IPS DF 6.9 (cell line): Measurements from ENCODE around the gene MYH2.

ENCODE experiments used
- DNase-seq: peaks from one replicate; pipeline ENCODE4 v3.0.0-alpha.2; 2013; ENCODE audit warnings: low read depth, low spot score
- H3K27ac ChIP-seq: one replicate; pipeline ENCODE4 v1.5.1; 2013; ENCODE audit warnings: low read length, control low read depth
- H3K27me3 ChIP-seq: 2 replicates; pipeline ENCODE4 v1.6.1; 2013; ENCODE audit warnings: mild to moderate bottlenecking, low read length; ENCODE audit not compliant: control insufficient read depth, insufficient read depth
- H3K36me3 ChIP-seq: 2 replicates; pipeline ENCODE4 v1.6.1; 2013; ENCODE audit warnings: low read length; ENCODE audit not compliant: control insufficient read depth, insufficient read depth
- H3K4me1 ChIP-seq: 2 replicates; pipeline ENCODE4 v1.6.1; 2013; ENCODE audit warnings: low read length; ENCODE audit not compliant: control insufficient read depth, insufficient read depth
- H3K4me3 ChIP-seq: 2 replicates; pipeline ENCODE4 v1.5.1; 2013; ENCODE audit warnings: mild to moderate bottlenecking, low read length
- H3K9me3 ChIP-seq: 2 replicates; pipeline ENCODE4 v1.6.1; 2013; ENCODE audit warnings: low read length, inconsistent platforms; ENCODE audit not compliant: control insufficient read depth, insufficient read depth
- WGBS: extraction: QIAGEN DNeasy Blood & Tissue Kit; methylation state at CpG from one replicate; pipeline ENCODE4 v1.1.7; 2013; ENCODE audit warnings: mixed read lengths, missing lambda C conversion rate; ENCODE audit not compliant: insufficient read length, insufficient coverage; 5-methylcytosine and 5-hydroxymethylcytosine counted together

MYH2 gene

DNA sequence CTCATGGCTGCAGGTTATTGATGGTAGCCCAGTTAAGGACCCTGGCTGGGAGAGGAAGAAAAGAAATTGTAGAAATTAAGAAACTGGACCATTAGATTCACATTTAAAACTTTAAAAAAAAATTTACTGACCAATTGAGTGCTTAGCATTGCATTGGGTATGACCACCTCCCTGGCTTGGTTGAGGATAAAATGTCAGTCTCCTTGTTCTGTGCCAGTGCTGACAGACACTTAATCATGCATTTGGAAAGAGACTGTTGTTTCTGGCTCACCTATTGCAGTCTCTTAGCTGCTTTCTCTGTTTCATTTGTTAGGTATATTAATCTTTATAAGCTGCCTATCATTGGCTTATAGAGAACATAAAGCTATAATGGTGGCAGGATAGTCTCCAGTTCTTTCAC lies 32.8 kb downstream of the MYH2 start:
- no peak for DNase-seq
- H3K27me3 ChIP-seq, result no peaks in the 10 kb centered on the region
- H3K4me3 ChIP-seq, result no peak overlapping the region
- H3K9me3 ChIP-seq, result no peaks in the 10 kb centered on the region
- H3K4me1 ChIP-seq, result no peaks in the 10 kb centered on the region
- H3K27ac ChIP-seq, result no peak overlapping the region
- no peaks in the 10 kb centered on the region for H3K36me3 ChIP-seq

DNA sequence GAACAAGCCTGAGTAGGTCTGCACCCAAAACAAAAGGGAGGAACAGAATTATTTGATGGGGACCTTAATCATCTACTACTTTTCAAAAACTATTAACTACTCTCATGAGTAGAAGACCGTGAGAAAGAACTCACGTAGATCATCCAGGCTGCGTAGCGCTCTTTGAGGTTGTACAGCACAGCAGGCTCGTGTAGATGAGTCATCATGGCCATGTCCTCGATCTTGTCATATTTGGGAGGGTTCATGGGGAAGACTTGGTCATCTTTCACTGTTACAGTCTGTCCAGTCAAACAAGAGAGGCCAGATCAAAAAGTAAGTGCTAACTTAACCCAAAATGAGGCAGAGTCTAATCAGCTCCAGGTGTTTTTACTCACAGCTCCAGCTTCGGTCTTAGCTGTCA lies 33.4 kb downstream of the MYH2 start:
- WGBS, result no CpG with 5 or more reads among the region's 7 CpGs
- H3K9me3 ChIP-seq, result no peaks in the 10 kb centered on the region
- no peak overlapping the region for H3K27ac ChIP-seq
- no peak for DNase-seq
- no peaks in the 10 kb centered on the region for H3K36me3 ChIP-seq
- no peak overlapping the region for H3K4me3 ChIP-seq
- no peaks in the 10 kb centered on the region for H3K27me3 ChIP-seq
- no peaks in the 10 kb centered on the region for H3K4me1 ChIP-seq

DNA sequence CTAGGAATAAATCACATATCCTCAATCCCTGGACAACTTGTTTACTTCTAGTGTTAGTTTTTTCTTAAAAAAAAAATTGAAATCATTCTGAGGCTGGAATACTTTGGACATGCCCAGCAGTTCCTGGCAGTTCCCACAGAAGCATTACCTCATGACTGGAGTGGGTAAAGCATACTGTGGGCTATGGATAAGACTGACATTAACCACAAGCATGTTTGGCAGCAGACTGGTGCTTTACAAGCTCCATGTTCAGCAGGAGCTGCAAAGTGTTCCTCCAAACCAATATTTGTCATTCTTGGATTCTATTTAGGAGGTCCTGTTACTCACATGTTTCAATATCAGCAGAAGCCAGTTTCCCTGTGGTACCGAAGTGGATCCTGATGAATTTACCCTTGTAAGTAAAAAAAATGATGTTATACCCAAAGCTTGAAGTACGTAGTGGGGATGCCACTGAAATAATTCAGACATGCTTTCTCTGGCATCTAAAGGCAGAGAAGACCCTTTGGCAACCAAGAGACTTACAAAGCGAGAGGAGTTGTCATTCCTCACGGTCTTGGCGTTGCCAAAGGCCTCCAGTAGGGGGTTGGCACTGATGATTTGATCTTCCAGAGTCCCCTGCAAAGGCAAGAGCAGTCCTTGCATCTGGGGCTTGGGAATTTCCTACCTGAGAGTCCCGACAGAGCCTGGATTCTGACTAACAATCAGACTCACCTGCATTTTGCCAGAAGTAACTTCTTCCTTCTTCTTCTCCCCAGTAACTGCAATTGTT lies 36.0 kb downstream of the MYH2 start:
- Histone ChIP-seq H3K4me3 (no peak overlapping the region), H3K4me1 (no peaks in the 10 kb centered on the region), H3K27me3 (no peaks in the 10 kb centered on the region), H3K27ac (no peak overlapping the region), H3K9me3 (no peaks in the 10 kb centered on the region), H3K36me3 (no peaks in the 10 kb centered on the region)
- DNase-seq, result no peak
- whole genome bisulfite sequencing, result no CpG with 5 or more reads among the region's 6 CpGs

- no CpG with 5 or more reads among the region's 2 CpGs for WGBS
- Histone ChIP-seq H3K27ac (no peak overlapping the region), H3K27me3 (no peaks in the 10 kb centered on the region)
Observed at GRCh38 chr17:10512856-10513255, 36.6 kb downstream of the MYH2 start.

DNA sequence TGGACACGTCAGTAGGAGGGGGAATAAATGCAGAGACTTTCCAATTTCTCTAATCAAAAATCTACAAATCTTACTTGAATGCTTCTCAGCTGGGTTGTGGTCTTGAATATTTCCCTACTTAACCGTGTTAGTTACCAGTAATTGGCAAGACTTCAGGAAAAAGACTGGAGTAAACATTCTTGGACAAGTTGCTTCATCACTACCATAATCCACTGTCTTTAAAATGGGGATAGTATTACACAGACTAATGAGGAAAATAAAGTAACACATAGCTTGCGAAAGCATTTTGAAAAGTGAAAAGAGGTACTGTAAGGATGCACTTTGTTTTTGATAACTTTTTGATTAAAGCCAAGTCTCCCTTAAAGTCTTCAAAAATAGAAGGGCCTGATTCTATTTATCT lies 49.5 kb downstream of the MYH2 start:
- no CpG with 5 or more reads among the region's 3 CpGs for WGBS
- Histone ChIP-seq H3K36me3 (no peaks in the 10 kb centered on the region), H3K27ac (no peak overlapping the region), H3K9me3 (no peaks in the 10 kb centered on the region), H3K27me3 (no peaks in the 10 kb centered on the region), H3K4me1 (no peaks in the 10 kb centered on the region), H3K4me3 (no peak overlapping the region)
- DNase-seq, result no peak

More at GRCh38 chr17:10512856-10513255, 36.6 kb downstream of the MYH2 start:
- Histone ChIP-seq H3K4me1 (no peaks in the 10 kb centered on the region), H3K36me3 (no peaks in the 10 kb centered on the region), H3K4me3 (no peak overlapping the region), H3K9me3 (no peaks in the 10 kb centered on the region)
- DNase-seq, result no peak

GRCh38 chr17:10492004-10492403 lies 57.5 kb downstream of the MYH2 start:
- Histone ChIP-seq H3K27me3 (no peaks in the 10 kb centered on the region), H3K4me1 (no peaks in the 10 kb centered on the region), H3K4me3 (no peak overlapping the region), H3K27ac (no peak overlapping the region), H3K9me3 (no peaks in the 10 kb centered on the region), H3K36me3 (no peaks in the 10 kb centered on the region)
- no CpG with 5 or more reads among the region's 2 CpGs for WGBS
- DNase-seq, result no peak

DNA sequence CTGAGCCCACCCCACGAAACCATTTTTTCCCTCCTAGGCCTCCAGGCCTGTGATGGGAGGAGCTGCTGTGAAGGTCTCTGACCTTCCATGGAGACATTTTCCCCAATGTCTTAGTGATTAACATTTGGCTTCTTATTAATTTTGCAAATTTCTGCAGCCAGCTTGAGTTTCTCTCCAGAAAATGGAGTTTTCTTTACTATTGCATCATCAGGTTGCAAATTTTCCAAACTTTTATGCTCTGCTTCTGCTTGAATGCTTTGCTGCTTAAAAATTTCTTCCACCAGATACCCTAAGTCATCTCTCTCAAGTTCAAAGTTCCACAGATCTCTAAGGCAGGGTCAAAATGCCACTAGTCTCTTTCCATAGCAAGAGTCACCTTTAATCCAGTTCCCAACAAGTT lies 67.2 kb downstream of the MYH2 start:
- no peaks in the 10 kb centered on the region; the same call in 1 of the 2 replicates for H3K36me3 ChIP-seq
- H3K4me3 ChIP-seq, result no peak overlapping the region
- H3K4me1 ChIP-seq, result no peaks in the 10 kb centered on the region
- no peaks in the 10 kb centered on the region for H3K9me3 ChIP-seq
- H3K27ac ChIP-seq, result no peak overlapping the region
- no peak for DNase-seq
- no CpG with 5 or more reads among the region's 1 CpG for WGBS
- H3K27me3 ChIP-seq, result no peaks in the 10 kb centered on the region

GRCh38 chr17:10477701-10478100 lies 71.8 kb downstream of the MYH2 start:
- no peak for DNase-seq
- no CpG with 5 or more reads among the region's 1 CpG for WGBS
- H3K4me3 ChIP-seq, result no peak overlapping the region
- no peaks in the 10 kb centered on the region for H3K27me3 ChIP-seq
- no peaks in the 10 kb centered on the region for H3K4me1 ChIP-seq
- H3K36me3 ChIP-seq, result no peaks in the 10 kb centered on the region; the same call in 1 of the 2 replicates
- H3K27ac ChIP-seq, result no peak overlapping the region
- no peaks in the 10 kb centered on the region for H3K9me3 ChIP-seq

- Histone ChIP-seq H3K4me1 (no peaks in the 10 kb centered on the region), H3K4me3 (no peak overlapping the region), H3K27me3 (no peaks in the 10 kb centered on the region), H3K27ac (no peak overlapping the region), H3K36me3 (no peaks in the 10 kb centered on the region), H3K9me3 (no peaks in the 10 kb centered on the region)
- no CpG with 5 or more reads among the region's 4 CpGs for WGBS
- no peak for DNase-seq
Observed at GRCh38 chr17:10474536-10474935, 74.9 kb downstream of the MYH2 start.

- Histone ChIP-seq H3K4me1 (no peaks in the 10 kb centered on the region), H3K27me3 (no peaks in the 10 kb centered on the region), H3K4me3 (no peak overlapping the region), H3K27ac (no peak overlapping the region), H3K9me3 (no peaks in the 10 kb centered on the region), H3K36me3 (no peaks in the 10 kb centered on the region)
- no peak for DNase-seq
- no CpG with 5 or more reads among the region's 1 CpG for WGBS
Observed at GRCh38 chr17:10471858-10472257, 77.6 kb downstream of the MYH2 start.
